Brain microvascular endothelial cell (primary cell): ENCODE measurements around the gene FCN2.
"Not testable (repeated sequence)": the region's sequence is repeated elsewhere in the genome, so short reads cannot be mapped to it uniquely, and the experiment has no call there.

Experiments used
- DNase-seq: peaks from one replicate; pipeline ENCODE4 v3.0.0-alpha.2; 2020
- H3K27ac ChIP-seq: fragments of 250-450 bp; sonication (Bioruptor Pico); 2 replicates; pipeline ENCODE4 v1.5.1; 2020; ENCODE audit warnings: mild to moderate bottlenecking, moderate library complexity
- H3K27me3 ChIP-seq: fragments of 250-450 bp; sonication (Bioruptor Pico); replicated peaks from 2 replicates; pipeline ENCODE4 v1.5.1; 2020; ENCODE audit warnings: mild to moderate bottlenecking
- H3K36me3 ChIP-seq: fragments of 250-450 bp; sonication (Bioruptor Pico); replicated peaks from 2 replicates; pipeline ENCODE4 v1.5.1; 2020; ENCODE audit warnings: mild to moderate bottlenecking
- H3K4me3 ChIP-seq: 2 replicates; pipeline ENCODE4 v1.5.1; 2011; ENCODE audit warnings: low read depth, mild to moderate bottlenecking, control low read depth, low read length, moderate library complexity
- CTCF ChIP-seq: IDR thresholded peaks from 2 replicates; pipeline ENCODE4 v1.5.1; 2011; ENCODE audit warnings: low read depth, mild to moderate bottlenecking, moderate library complexity, low read length, control low read depth, inconsistent platforms; ENCODE audit errors: missing control alignments
- in situ Hi-C: cut with HindIII; loops from 2 replicates; pipeline ENCODE4 v1.10.0; 2017; ENCODE audit warnings: low sequenced_read_pairs, low pct_ligation_motif_present

FCN2 gene

GRCh38 chr9:134855231-134855899, 25.2 kb upstream of the FCN2 start:
- H3K36me3 ChIP-seq, result no peaks in the 10 kb centered on the region
- no peaks in the 10 kb centered on the region for H3K27me3 ChIP-seq
- TF ChIP-seq CTCF, result no peak
- no peak overlapping the region for H3K4me3 ChIP-seq
- DNase-seq, result no peak
- H3K27ac ChIP-seq, result no peak overlapping the region
- in situ Hi-C loops, result no loop called here

GRCh38 chr9:134855900-134856377, 24.7 kb upstream of the FCN2 start:
- H3K27ac ChIP-seq, result no peak overlapping the region
- H3K4me3 ChIP-seq, result no peak overlapping the region
- H3K36me3 ChIP-seq, result no peaks in the 10 kb centered on the region
- no peaks in the 10 kb centered on the region for H3K27me3 ChIP-seq
- no peak for TF ChIP-seq CTCF
- in situ Hi-C loops, result no loop called here
- DNase-seq, result no peak

- DNase-seq, H3K36me3 ChIP-seq, H3K4me3 ChIP-seq, H3K27ac ChIP-seq, H3K27me3 ChIP-seq, in situ Hi-C loops: not testable (repeated sequence)
Observed at GRCh38 chr9:134857451-134857850, 23.2 kb upstream of the FCN2 start.

- peak; percentile 4 for TF ChIP-seq CTCF
- DNase-seq, result no peak
- no peaks in the 10 kb centered on the region for H3K36me3 ChIP-seq
- in situ Hi-C loops, result no loop called here
- no peaks in the 10 kb centered on the region for H3K27me3 ChIP-seq
- no peak overlapping the region for H3K27ac ChIP-seq
- H3K4me3 ChIP-seq, result no peak overlapping the region
Observed at GRCh38 chr9:134858051-134858841, 22.4 kb upstream of the FCN2 start.

- Histone ChIP-seq H3K27me3 (no peaks in the 10 kb centered on the region), H3K36me3 (no peaks in the 10 kb centered on the region), H3K4me3 (no peak overlapping the region), H3K27ac (no peak overlapping the region)
- no peak for DNase-seq
- no peak for TF ChIP-seq CTCF
- in situ Hi-C loops, result no loop called here
Observed at GRCh38 chr9:134860510-134860909, 20.1 kb upstream of the FCN2 start.

- no peak for DNase-seq
- no peak for TF ChIP-seq CTCF
- H3K36me3 ChIP-seq, result no peaks in the 10 kb centered on the region
- H3K27ac ChIP-seq, result no peak overlapping the region
- in situ Hi-C loops, result no loop called here
- no peaks in the 10 kb centered on the region for H3K27me3 ChIP-seq
- H3K4me3 ChIP-seq, result no peak overlapping the region
Observed at GRCh38 chr9:134861595-134862334, 18.8 kb upstream of the FCN2 start.
